Glomerular visceral epithelial cell (primary cell): ENCODE measurements around the gene ZNF83.
"Not testable (repeated sequence)": the region's sequence is repeated elsewhere in the genome, so short reads cannot be mapped to it uniquely, and the experiment has no call there.

Experiments
- DNase-seq: peaks from one replicate; pipeline ENCODE4 v3.0.0-alpha.2; 2016; ENCODE audit errors: extremely low spot score

The ZNF83 gene

GRCh38 chr19:52637718-52638585 is at the start of gene ZNF83:
Gene ZNF83, minus strand, starts transcription at chr19:52638355.
- peak; percentile 83 for DNase-seq

GRCh38 chr19:52687684-52688083 is 49.5 kb upstream of the ZNF83 start:
- DNase-seq: no peak

- no peak for DNase-seq
Measured at GRCh38 chr19:52685811-52686210, 47.7 kb upstream of the ZNF83 start.

- DNase-seq: not testable (repeated sequence)
Measured at GRCh38 chr19:52681216-52681615, 43.1 kb upstream of the ZNF83 start.

- no peak for DNase-seq
Measured at GRCh38 chr19:52679598-52679997, 41.4 kb upstream of the ZNF83 start.

- not testable (repeated sequence) for DNase-seq
Measured at GRCh38 chr19:52675239-52675638, 37.1 kb upstream of the ZNF83 start.

- DNase-seq: no peak
Measured at GRCh38 chr19:52673014-52673413, 34.9 kb upstream of the ZNF83 start.

- no peak for DNase-seq
Measured at GRCh38 chr19:52670046-52670445, 31.9 kb upstream of the ZNF83 start.

- no peak for DNase-seq
Measured at GRCh38 chr19:52669586-52669985, 31.4 kb upstream of the ZNF83 start.

- DNase-seq: no peak
Measured at GRCh38 chr19:52667972-52668371, 29.8 kb upstream of the ZNF83 start.

GRCh38 chr19:52666506-52666905 is 28.4 kb upstream of the ZNF83 start:
- peak; percentile 27 for DNase-seq

- DNase-seq: peak; percentile 72
Measured at GRCh38 chr19:52665529-52665928, 27.4 kb upstream of the ZNF83 start.

GRCh38 chr19:52665027-52665426 is 26.9 kb upstream of the ZNF83 start:
- DNase-seq: peak; percentile 44

- DNase-seq: no peak
Measured at GRCh38 chr19:52664461-52664860, 26.3 kb upstream of the ZNF83 start.

- peak; percentile 55 for DNase-seq
Measured at GRCh38 chr19:52662631-52663030, 24.5 kb upstream of the ZNF83 start.

GRCh38 chr19:52660981-52661380 is 22.8 kb upstream of the ZNF83 start:
- peak; percentile 62 for DNase-seq

GRCh38 chr19:52659013-52659412 is 20.9 kb upstream of the ZNF83 start:
- DNase-seq: no peak

GRCh38 chr19:52658595-52658994 is 20.4 kb upstream of the ZNF83 start:
- DNase-seq: no peak

GRCh38 chr19:52653161-52653560 is 15.0 kb upstream of the ZNF83 start:
- no peak for DNase-seq

GRCh38 chr19:52651956-52652355 is 13.8 kb upstream of the ZNF83 start:
- DNase-seq: no peak

- no peak for DNase-seq
Measured at GRCh38 chr19:52648336-52649016, 10.3 kb upstream of the ZNF83 start.

- DNase-seq: no peak
Measured at GRCh38 chr19:52646571-52647217, 8.5 kb upstream of the ZNF83 start.

- no peak for DNase-seq
Measured at GRCh38 chr19:52640916-52641315, 2.8 kb upstream of the ZNF83 start.
